TTC549 (cell line): ENCODE data around the gene C1orf50.
A peak's percentile ranks its signal among the peaks of the same experiment; 100 is the strongest.
"Not testable (repeated sequence)": the region's sequence is repeated elsewhere in the genome, so short reads cannot be mapped to it uniquely, and the experiment has no call there.

ENCODE experiments used
- FAIRE-seq: peaks from 2 replicates; lab custom pipeline; 2012; peaks lifted over from hg19 to GRCh38; lab: Jason Lieb, UNC

Gene C1orf50

DNA sequence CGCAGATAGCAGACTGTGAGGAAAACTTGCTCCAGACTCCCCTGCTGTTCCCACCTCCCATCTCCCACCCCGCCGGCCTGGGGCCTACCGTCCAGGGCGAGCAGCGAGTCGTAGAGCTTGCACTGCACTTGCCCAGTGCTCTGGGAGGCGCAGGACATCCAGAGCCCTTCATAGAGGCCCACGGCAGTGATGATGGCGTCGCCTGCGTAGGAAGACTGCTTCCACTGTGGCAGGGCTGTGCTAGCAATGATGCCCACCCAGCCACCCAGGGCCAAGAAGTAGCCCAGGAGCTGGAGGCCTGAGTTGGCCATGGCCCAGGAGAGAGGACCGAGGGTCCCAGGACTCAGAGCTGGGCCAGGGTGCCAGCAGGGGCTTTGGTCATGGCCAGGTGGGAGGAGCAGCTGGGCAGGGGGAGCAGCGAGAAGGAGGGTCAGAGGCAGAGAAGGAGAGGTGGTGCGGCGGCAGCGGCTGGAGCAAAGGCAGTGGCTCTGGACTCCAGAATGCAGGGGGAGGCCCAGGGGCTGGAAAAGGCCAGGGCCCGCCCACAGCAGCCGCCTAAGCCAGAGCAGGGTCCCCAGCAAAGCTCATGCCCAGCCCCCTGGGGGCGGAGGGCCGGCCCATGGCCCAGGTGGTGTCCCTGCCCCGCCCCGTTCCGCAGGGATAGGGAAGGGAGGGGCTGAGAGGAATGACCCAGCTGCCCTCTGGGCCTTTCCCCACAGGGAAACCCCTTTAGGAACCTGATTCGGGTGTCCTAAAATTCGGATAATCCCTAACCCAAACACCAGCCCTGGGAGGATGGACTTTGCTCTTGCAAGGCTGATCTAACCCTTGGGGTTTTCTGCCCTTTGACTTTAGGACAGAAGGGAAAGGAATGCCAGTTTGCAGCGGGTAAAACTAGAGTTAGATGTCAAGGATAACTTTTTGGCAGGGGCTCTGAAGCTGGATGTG is 27.0 kb upstream of the C1orf50 start, which contains the start of gene CLDN19:
Gene CLDN19, minus strand, starts transcription at position 484 of the 948 bp plus-strand sequence. Its CDS starts 173 bp downstream, at position 311.
- no peak for FAIRE-seq

DNA sequence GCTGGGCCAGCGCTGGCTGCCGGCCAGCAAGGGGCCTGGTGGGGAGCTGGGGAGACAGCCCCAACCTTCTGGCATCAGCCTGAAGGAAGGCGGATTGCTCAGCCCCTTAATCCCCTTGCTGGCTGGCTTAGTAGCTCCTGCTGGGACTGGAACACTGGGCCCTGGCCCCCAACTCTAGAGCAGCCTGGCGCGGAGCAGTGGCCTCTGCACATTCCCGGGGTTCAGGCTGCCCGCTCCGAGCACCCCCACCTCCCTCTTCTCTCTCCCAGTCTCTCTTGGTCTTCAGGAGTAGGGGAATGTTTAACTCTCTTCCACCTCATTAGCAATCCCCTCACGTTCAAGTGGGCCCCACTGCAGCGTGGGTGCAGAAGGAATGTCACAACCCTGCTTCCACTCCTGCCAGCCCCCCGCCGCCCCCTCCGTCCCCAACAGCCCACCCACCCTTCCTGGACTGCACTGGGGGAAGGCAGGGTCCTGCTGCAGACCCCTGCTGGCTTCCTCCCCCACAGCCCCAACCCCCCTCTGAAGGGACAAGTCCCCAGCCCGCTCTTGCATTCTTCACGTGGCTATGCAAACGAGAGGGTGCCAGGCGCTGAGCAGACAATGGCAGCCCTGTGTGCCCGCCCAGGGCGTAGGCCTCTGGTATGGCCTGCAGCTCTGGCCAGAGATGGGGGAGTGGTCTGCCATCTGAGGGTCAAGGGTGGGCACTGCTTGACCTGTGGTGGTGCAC is 26.0 kb upstream of the C1orf50 start:
- FAIRE-seq = no peak

DNA sequence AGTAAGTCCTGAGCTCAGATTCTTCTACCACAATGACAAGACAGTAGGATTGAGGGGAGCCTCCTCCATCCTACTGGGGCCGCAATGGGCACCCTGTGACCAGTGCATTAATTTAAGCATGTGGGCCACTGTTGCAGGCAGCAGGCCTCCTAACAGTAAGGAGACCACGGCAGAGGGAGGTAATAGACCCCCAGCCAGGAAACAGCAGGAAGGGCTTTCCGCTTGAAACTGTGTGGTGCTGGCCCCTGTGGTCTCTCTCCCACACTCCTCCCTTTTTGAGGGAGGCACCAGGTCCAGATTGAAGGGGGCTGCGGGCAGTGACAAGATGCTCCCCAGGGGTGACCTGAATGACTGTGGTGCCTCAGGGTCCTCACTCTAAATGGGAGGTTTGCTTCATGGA is 25.3 kb upstream of the C1orf50 start:
- no peak for FAIRE-seq

DNA sequence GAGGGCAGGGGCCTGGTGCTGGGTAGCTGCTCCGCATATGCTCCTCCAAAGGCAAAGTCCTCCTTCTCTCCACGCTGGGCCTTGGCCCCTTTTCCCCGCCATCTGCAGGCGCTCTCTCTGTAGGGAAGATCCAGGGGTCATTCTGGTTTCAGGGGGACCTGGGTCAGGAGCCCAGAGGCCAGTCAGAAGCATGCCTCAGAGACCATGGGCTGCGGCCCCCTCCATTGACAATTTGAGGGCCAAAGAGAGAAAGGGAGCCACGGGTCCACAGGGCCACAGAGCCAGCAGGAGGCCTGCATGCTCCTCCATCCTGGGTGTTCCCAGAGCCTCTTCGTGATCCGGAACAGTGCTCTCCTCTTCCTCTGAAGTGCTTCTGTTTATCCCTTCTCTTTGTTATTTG is 24.9 kb upstream of the C1orf50 start:
- no peak for FAIRE-seq

DNA sequence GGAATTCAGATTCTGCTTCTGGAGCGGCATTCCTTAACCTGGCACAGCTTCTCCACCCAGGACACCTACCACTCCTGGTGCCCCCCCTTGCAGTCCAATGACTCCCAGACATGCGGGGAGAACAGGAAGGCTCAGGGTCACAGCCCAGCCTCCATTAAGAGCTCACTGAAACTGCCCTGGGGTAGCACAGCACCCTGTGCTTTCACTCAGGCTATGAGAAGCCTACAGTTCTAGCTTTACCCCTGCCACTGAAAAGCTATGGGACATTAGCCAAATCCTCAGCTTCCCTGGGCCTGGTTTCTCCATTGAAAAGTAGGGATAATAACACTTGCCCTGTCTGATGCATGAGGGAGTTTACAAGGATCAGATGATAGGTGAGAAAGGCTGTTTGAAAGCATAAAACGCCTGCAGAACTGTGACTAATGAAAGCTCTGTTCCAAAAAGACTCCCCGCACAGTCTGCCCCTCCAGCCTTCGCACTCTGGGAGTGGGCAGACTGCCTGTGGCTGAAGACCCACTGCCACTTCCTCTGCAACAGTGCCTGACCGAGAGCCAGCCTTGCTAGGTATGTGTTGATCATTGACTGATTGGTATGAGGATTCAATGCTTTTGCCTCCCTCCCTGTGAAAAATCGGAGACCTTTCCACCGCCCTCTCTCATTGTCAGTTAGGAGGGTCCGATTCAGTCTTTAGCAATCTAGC is 24.3 kb upstream of the C1orf50 start:
- no peak for FAIRE-seq

DNA sequence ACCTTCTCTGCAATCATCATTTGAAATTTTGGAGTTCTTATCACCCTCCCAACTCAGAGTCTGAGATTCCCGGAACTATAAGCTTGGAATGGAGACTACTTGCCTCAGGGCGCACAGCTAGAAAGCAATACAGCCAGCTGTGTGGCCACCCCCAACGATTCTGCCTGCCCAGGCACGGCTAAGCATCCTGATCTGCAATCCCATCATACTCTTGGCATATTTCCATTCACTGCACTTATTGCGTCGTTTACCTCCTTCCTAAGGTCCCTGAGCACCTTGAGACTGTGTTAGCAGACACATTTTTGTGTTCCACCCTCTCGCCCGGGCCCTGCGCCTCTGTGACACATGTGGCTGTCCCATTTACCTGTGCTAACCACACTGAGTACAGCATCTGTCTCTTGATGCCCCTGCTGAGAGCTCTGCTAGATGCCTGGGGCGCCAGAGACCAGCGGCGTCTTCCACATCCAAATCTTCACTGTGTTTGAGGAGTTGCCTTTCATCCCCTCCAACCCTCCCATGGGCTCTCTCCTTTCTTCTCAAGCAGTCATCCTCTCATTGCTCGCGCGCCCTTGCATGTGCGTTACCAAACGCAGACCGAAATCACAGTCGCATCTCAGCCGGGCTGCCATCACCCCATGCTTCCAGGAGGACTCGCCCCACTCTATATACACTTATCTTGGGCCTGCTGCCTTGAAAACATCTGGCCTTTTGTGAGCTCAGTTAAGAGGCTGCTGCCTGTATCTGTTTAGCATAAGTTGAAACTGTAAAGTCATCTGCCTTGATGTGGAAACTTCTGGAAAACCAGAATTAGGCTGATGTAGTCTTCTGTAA is 23.5 kb upstream of the C1orf50 start:
- FAIRE-seq = no peak

DNA sequence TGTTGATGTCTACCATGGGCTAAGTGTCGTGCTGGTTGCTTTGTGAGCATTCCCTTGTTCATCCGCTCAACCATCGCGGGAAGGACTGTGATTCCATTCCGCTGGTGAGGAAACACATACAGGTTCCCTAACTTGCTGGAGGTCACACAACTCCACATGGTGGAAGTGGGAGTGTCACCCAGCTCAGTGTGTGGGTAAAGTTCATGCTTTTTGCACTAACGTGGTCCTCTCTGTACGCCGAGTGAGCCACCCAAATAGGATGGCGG is 23.0 kb upstream of the C1orf50 start:
- no peak for FAIRE-seq

DNA sequence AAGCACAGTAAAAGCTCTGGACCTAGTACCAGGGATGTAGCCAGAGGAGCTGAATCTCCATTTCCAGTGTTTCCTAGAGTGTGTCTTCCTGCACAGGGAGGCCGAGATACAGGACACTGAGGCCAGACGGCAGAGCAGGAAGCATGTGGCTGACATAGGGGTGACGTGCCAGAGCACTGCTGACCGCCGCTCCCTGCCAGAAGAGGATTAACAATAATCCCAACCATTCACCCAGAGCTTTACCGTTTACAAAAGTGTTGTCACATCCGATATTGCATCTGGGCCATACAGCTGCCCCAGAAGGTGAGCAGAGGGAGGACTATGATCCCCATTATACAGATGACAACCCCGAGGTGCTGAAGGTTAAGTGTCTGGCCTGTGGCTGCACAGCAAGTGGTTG is 21.2 kb upstream of the C1orf50 start:
- FAIRE-seq = no peak

DNA sequence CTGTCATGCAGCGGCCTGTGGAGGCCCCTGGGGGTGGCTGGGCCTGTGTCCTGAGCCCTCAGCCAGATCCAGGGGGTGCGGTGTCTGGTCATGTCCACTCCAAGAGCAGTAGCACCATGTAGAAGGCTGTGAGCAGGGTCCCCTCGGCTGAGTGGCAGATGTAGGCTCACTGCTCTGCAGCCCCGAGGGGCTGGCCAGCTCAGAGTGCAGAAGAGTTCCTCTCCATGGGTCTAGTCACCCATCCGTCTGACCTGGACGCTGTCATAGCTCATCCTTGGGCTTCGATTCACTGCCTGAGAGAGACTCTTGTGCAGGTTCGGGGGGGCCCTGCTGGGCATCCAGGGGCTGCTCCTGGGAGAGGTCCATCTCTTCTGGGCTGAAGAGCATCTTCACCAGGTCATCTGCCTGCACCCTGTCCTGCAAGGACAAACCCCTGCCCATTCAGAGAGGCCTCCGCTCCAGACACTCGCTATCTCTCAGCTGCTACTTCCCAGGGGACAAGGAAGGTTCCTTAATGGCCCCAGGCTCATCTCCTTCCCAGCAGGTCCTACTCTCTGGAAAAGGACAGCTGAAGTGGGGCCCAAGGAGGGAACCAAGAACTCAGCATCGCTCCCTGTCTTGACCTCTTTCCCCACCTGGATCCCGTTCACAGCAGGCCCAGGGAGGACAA is 20.5 kb upstream of the C1orf50 start:
- no peak for FAIRE-seq

DNA sequence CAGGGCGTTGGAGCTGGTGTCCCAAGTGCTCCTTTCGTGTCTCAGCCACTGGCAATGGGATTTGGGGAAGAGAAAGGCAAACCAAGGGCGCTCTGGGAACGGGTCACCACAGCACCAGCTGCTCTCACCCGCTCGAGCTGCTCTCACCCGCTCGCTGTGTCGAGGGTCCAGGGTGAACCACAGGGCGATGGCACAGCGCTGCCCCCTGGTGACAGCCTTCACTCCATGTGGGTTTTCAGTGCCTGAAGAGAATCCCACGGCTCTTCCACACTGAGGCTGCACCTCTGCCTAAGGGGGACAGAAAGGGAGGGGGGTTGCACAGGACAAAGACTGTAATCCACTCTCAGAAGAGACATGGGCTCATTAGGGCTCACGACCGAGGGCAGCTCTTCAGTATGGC is 19.9 kb upstream of the C1orf50 start:
- FAIRE-seq = no peak

DNA sequence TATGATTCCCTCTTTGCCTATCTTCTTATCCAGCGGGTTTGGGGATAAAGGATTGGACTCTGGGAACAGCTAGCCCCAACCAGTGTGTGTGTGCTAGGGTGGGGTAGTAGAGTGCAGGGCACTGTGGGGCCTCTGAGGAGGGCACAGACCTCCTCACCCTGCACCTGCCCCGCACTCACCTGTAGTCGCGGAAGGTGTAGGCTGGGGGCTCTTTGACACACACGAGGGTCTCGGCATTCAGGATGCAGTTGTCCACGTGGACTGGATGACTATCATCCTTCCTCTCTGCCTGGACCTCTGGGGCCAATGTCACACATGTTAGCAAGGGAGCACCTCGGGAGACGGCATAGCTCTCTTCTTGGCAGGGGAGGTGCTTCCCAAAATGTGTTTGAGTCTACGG is 19.0 kb upstream of the C1orf50 start:
- FAIRE-seq = no peak

DNA sequence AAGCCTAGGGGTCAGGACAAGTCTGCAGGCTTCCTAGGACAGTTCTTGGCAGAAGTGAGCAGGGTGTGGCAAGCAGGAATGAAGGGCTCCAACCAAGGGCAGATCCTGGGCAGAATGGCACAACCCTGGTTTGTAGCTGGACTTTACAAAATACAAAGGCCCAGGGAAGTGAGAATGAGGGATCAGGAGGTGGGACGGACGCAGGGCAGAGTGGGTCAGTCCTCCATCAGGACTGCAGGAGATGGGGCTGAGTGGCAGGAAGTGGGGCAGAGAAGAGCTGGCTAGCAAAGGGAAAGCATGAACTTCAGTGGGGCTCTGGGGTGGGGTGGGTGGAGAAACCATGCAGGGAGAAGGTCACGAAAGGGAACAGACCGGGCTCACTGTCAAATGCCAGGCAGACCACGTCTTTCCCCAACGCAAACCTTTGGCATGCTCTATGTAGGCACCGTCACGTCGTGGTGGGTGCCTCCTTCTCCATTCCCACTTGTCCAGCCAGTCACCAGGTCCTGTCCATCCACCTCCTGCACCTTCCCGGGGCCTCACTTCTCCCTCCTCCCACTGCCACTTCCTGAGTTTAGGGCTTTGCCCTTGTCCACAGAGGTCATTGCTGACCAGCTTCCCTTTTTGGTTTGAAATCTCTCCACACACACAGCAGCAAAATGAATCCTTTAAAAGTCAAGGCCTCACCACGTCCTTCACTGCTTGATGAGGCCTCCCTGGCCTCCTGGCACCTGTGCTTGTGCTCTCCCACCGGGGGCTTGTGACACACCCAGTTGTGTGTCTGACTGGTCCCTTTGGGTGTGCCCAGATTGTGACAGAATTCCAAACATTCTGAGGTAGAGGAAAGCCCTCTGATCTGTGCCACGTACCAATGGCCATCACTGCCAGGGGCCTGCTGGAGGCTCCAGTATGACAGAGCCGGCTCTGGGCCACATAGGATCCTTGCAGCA is 18.3 kb upstream of the C1orf50 start:
- FAIRE-seq = no peak

DNA sequence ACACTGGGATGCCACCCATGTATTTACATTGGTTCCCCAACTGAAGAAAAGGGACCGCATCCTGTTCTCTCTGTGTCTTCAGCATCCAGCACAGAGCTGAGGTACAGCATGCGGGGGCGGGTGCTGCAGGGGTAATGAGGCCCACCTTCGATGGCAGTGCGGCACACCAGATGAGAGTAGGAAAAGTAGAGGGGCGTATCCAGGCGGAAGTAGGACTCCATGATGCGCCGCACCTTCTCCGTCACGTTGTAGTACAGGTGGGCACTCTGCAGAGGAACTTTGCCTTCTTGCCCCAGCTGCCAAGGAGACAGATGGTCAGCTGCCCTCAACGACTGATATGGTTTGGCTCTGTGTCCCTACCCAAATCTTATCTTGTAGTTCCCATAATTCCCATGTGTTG is 17.0 kb upstream of the C1orf50 start:
- no peak for FAIRE-seq

DNA sequence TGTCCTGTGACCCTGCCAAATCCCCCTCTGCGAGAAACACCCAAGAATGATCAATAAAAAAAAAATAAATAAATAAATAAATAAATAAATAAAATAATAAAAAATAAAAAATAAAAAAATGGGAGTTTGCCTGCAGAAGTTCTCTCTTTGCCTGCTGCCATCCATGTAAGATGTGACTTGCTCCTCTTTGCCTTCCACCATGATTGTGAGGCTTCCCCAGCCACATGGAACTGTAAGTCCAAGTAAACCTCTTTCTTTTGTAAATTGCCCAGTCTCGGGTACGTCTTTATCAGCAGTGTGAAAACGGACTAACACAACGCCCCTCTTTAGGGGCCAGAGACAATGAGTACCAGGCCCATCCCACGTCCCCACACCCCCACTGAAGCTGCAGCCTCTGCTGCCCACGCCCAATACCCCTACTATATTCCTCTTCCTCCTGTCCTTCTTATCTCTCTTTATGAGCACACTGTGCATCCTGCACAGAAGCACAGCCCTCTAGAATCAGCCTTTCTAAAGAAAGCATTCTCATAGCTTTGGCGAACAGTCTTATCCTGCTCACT is 15.5 kb upstream of the C1orf50 start:
- FAIRE-seq = not testable (repeated sequence)

DNA sequence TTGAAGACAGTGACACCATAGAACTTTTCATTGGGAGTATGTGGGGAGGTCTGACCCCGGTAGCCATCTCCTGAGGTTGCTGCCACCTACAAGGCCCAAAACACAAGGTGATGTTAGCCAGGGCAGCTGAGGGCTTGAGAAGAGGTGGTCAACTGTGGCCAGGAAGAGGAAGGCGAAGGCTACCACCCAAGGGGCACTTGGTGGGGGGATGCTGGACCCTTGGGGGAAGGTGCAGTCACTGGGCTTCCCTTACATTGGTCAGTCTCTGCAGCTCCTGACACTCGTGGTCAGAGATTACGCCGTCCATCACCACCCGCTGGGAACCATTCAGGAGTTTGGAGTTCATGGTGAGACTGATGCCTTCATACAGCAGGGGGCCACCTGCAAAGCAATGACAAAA is 14.8 kb upstream of the C1orf50 start:
- no peak for FAIRE-seq

DNA sequence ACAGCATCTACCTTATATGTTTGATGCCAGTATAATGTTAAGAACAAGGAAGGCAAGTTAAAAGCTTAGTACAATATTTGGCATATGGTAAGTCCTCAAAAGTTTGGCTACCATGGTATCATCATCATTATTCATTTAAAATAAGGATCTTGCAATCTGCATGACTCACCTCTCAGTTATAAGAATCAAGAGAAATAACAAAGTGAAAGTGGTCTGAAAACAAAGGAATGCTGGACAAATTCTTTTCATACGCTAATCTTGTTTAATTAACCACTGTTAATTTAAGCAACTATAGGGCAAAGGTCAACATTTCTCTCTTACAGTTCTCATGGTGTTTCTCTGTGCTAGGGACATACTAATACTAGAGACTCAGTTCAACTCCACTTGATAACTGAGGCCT is 14.0 kb upstream of the C1orf50 start:
- FAIRE-seq = no peak

DNA sequence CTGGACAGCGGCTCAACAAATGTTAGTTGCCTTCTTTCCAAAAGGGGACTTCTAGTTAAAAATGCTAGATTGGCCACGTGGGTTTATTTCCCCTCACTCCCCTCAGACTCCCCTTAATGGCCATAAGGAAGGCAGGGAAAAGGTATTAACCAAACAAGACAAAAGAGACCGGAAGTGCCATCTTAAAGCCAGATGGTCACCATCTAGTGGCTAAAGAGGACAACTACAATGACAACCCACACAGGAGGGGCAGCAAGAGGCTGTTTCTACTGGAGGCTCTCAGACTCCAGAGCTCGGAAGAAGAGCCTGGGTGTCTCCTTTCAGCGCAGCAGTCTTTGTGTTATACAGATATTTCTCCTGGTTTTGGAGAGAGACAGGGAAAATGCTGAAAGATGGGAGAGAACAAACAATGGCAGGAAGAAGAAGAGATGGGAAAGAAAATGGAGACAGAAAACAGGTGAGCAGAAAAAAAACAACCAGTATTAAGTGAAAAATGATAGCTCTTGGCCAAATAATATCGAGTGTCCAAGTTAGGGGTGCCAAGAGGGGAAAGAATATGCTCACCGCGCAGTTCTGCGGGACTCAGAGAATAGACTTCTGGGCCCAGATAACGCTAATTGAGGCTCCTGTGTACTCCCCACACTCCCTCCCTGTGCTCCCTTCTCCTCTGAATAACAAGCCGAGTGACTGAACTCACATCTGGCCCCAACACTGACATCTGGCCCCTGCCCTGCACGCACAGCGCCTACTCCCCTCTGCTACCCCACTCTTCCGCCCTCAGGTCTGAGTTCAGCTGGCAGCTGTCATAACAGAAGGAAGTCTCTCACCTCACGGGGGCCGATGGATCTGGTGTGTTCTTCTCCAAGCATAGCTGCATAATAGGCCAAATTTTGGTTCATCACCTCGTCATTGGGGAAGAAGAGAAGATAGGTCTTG is 9.8 kb upstream of the C1orf50 start:
- peak; percentile 56 for FAIRE-seq

DNA sequence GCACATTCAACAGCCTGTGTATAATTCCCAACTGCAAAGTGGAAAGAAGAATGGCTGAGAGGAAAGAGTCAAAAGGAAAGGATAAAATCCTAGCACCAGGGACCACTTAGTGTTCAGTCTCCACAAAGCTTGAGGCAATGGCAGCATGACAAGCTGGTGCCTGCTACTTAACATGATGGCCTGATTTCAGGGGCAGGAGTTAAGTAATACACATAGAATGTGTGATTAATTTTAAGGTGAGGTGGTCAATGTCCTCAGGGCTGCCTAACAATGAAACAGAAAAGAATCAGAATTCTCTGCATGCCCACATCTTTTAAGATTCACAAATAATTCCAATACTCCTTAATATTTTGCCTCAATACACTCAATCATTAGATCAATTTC is 9.2 kb upstream of the C1orf50 start:
- FAIRE-seq = no peak

DNA sequence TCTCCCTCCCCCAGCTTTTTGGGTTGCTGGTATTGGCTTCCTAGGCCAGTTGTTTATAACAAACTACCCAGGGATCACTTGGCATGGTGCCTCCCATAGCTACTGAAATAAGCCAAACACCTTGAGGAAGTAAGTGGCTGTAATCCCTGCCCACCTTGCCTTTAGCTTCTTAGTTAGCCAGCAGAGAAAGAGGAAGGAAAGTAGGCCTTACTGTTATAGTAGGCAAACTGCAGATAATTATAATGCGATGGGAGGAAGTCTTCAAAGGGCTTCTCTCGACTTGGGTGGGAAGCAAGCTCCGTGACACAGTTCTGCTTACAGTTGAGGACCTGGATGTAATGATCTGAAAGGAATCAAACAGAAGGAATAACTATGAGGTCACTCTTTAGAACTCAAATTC is 8.4 kb upstream of the C1orf50 start:
- FAIRE-seq = no peak
